Measurements from ENCODE around the gene FAM20C.
"Not testable (repeated sequence)": the region's sequence is repeated elsewhere in the genome, so short reads cannot be mapped to it uniquely, and the experiment has no call there.

FAM20C gene

DNA sequence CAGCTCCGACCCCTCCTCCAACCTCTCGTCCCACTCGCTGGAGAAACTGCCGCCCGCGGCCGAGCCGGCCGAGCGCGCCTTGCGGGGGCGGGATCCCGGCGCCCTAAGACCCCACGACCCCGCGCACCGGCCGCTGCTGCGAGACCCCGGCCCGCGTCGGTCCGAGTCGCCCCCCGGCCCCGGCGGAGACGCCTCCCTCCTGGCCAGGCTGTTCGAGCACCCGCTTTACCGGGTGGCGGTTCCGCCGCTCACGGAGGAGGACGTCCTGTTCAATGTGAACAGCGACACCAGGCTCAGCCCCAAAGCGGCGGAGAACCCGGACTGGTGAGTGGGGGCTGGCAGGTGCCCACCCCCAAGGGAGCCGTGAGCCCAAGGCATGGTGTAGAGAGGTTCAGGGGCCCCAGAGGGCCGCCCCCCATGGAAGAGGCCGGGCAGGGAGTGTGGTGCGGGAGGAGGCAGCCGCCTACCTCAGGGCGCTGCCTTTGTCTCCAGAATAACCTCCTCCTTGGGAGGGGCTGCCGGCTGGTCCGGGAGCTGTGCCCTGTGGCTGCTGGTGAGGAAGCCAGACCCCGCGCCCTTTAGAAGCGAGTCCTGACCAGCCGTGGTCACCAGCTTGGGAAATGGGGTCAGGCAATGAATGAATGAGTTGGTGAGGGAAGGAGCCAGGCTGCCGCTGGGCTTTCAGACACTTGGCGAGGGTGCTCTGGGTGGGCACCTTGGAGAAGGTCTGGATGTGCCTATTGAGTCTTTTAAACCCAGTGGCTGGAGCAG, 1.3 kb downstream of the FAM20C start:
- no peak for DNase-seq

DNA sequence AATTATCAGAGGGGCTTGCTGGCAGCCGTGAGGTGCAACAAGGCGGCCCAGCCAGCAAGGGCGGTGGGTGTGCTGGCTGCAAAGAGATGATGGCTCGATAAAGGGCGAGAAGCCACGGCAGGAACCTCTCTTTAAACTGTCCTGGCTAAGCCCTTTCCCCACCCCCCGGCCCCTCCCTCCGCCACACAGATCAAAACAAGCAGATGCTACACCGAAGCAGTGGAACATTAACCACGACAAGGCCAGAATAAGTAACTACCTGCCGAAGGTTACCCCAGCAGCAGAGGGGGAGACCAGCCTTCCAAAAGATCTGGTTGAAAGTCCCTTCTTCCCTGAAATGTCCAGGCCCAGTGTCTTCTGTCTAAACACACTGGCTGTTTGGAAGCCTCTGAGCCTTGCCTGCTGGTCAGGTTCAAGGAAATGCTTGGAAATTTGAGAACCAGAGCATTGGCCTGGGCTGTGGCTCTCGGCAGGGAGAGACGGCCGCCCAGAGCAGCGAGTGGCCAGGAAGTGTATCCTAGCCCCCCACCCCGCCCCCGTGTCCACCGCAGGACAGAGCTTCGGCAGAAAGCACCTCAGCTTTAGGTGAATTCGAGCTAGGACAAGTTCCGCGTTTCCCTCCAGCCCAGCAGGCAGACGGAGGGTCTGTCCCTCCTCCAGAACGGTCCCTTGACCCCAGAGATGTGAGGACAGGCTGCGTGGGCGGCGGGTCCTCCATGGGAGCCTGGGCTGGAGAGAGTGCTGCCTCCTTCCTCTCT, 2.1 kb downstream of the FAM20C start:
- DNase-seq, result no peak

DNA sequence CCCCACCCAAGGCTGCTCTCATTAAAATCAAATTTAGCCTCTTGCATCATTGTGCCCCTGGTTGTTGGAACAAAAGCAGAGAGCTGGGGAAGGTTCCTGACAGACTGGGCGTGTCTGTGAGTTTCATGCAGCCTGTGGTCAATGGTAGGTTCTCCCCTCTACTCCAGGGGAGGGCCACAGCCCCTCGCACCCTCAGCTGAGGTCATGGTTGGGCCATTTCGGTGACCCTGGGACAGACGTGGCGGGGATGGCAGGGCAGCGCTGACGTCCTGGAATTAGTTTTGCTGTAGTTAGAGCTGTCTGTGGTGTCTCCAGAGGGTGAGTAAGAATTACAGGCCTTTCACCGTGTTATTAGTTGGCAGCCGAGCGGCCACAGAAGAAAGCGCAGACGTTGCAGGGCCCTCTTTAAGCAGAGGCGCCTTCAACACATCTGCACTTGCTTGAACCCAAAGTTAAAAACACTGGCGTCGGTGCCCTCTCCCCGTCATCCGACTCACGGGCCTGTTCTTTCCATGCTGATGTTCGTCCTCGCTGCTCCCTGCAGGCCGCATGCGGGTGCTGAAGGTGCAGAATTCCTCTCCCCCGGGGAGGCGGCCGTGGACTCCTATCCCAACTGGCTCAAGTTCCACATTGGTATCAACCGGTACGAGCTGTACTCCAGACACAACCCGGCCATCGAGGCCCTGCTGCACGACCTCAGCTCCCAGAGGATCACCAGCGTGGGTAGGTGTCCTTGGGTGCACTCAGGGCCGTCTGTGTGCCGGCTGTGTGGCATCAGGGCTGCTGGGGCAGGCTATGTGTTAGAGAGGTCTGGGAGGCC, 2.8 kb downstream of the FAM20C start:
- DNase-seq, result no peak

DNA sequence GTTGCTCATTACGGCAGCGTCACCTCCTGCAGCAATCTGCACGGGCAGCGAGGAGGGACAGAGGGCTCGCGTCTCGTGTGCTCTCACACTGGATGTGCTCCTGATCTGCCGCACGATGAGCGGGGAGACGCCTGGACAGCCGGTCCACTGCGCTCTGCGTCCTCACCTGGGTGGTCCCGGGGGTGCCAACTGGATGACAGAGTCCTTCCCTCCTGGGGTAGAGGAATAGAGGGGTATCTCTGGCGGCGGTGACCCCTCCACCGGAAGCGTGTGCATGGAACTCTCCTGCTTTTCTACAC, 3.4 kb downstream of the FAM20C start:
- no peak for DNase-seq

DNA sequence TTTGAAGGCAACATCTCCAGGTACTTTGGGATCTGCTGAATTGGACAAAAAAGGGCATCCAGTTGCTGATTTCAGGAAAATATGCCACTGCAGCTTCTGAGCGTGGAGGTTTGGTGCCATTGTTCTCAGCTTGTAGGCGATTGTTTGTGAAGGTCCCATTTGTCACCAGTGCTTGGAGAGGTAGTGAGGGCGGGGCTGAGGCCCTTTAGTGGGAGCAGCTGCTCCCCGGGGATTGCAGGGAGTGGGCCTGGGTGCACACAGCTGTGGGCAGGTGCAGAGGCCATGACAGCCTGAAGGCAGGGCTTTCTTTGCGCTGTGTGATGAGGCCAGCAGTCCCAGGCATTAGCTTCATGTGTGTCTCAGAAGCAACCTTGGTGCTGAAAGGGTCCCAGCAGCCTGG, 3.9 kb downstream of the FAM20C start:
- no peak for DNase-seq

DNA sequence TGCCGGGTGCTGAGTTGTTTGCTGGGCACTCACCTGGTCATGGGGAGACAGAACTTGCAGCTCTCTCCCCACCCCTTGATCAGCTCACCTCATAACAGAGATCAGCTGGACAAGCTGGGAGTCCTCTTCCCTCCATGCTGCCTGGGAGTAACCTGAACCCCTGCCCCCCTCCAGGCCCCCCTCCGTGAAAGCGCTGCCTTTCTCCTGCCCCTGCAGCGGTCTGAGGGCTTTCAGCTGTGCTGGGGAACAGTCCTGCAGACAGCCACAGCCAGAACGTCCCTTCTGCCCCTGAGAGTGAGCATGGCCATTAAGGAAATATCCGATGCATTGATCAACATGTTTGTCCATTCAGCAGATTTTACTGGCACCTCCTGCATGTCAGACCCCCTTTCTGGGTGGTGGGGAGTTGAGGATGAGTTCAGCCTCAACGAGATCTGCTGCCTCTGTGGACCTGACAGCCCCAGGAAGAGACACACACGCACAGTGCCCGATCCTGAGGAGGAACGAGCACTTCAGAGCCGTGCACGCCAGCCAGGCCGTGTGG, 4.5 kb downstream of the FAM20C start:
- DNase-seq, result no peak

DNA sequence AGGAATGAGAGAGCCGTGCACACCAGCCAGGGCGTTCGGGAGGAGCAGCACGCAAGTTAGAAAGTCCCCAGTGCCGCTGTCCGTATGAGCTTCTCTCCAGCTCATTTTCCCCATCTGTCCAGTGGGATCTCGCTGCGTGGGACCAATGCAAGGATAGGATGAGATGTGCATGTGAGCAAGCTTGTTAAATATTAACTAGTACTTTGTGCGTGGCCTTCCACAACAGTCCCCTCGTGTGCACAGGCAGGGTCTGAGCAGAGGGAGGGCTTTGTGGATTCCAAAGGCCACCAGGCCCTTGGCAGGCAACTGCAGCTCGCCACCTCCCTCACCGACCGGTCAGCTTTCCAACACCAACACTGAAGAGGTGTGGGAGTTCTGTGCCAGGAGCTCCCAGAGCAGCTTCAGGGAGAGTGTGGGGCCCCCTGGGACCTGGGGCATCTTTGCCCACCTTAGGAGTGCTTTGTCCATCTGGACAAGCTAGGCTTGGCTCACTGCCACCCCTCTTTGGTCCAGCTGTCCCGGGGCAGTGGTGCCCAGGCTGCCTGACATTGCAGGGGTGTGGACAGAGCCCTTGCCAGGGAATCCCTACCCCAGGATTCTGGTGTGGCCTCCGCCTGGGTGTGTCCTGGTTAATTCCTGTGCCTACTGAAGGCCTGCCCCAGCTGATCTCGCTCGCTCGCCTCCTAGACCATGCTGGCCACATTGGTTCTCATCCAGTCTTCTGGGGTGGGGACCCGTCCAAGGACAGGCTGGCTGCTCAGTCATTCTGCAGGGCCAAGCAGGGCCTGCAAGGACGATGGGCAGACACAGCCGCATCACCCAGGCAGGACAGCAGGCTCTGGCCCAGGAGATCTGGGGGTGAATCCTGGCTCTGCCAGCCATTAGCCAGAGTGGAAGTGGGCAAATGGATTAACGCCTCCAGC, 5.3 kb downstream of the FAM20C start:
- DNase-seq, result no peak

DNA sequence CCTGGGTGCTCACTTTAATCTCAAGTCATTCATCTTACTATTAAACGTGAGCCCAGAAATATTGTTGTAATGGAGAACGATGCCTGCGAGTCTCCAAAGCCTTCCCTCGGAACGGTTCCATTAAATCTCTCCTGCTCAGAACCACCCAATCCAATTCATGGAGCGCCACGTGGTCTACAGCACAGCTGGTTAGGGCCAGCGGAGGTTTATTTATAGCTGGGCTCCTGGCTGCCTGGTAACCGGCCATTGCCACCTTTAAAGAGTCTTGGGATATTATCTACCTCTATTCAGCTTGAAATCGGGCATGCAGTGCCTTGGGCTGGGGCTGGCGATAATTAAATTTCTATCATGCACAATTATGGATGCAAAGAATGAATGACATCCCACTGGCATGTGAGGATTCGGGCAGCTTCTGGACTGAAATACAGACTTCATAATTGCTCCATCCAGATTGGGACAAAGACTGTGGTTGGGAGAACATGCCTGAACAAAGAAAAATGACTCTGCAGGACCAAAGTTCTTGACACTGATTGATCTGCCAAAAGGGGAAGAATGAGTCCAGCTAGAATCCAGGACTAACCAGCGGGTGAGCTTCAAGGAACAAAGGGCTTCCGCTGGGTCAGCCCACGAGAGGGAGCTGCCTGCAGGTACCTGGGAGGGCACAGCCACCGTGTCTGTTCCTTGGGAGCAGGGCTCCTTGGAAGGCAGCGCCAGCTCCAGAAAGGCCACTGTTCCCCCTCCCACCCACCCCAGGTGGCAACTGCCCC, 7.3 kb downstream of the FAM20C start:
- no peak for DNase-seq

DNA sequence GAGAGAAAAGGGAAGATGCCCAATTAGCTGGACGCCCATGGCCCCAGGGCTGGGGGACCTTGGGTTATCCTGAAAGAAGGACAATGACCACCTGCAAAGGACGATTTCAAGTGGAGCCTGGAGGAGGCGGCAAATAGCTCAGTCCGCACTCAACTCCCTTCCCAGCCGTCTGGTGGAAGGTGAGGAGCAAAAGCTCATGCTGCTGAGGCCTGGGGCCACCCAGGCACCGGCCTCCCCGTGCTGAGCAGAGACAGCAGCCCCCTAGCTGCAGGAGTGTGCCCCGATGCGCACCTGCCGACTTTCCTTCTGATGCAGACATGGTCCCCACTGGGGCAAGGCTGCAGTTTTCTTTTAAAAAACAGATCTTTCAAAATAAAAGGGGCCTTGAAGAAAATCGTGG, 7.9 kb downstream of the FAM20C start:
- DNase-seq, result no peak

DNA sequence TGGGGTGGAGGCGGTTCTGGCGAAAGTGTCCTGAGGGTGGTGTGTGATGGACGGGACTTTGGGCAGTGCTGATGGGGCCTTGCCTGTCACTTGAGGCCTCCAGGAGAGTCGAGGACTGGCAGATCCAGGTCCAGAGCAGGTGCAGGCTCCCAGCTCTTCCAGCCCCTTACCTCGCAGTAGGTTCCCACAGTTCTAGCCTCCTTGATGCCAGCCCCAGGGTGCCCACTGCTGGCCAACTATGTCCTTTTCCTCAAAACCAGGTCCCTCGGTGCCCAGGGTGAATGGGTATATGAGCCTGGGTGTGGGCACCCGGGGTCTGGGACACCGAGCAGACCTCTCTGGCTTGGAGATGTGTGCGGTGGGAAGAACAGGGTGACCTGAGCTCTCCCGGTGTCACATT, 8.3 kb downstream of the FAM20C start:
- no peak for DNase-seq

DNA sequence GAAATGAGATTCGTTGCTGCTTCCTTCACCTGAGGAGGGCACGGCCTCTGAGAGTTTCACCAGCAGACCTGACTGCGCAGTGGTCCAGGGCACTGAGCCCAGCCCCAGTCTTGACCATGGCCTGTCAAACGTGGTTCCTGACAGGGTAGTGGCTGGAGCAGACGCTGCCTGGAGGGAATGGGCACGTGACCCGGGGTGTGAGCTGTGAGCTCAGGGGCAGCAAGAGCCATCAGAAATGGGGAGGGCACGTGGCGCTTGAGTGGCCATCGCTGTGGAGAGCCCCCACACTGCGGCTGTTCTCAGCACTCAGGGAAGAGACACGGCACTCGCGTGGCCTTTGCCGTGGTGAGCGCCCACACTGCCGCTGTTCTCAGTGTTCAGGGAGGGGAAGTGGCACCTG, 12.0 kb downstream of the FAM20C start:
- DNase-seq, result no peak

DNA sequence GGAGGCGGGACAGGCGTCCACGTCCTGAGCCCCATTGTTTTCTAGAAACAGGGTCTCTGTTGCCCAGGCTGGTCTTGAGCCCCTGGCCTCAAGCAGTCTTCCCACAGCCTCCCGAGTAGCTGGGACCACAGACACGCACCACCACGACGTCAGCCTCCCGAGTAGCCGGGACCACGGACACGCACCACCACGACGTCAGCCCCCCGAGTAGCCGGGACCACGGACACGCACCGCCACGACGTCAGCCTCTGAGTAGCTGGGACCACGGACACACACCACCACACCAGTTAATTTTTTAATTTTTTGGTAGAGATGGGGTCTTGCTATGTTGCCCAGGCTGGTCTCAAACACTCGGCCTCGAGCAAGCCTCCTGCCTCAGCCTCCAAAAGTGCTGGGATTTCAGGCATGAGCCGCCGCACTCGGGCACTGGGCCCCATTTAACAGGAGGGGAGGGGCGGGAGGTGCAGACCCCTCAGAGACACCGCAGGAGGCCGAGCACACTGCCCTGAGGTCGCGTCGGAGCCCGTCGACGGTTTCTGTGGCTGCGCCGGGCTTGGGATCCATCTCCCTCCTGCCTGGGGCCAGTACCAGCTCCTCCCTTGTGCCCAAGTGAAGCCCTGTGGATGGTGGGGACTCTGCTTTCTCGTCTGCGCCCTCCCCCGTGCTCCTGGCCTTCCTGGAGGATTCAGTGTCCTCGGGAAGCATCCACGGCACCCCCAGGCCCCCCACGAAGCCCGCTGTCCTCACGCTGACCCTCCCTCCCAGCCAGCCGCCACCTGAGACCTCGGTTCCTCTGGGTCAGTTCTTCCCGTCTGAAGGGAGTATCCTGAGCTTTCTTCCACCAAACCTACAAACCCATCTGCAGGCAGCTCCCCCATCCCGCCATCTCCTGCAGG, 13.0 kb downstream of the FAM20C start:
- DNase-seq, result no peak

DNA sequence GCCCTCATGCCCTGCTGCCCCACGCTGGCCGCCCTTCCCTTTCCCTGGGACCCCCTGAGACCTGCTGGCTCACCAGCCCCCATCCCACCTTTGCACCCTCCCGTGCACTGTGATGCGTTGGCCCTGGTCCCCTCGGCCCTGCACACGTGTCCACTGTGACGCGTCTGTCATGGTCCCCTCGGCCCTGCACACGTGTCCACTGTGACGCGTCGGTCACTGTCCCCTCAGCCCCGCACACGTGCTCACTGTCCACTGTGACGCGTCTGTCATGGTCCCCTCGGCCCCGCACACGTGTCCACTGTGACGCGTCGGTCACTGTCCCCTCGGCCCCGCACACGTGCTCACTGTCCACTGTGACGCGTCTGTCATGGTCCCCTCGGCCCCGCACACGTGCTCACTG, 14.0 kb downstream of the FAM20C start:
- DNase-seq, result not testable (repeated sequence)

DNA sequence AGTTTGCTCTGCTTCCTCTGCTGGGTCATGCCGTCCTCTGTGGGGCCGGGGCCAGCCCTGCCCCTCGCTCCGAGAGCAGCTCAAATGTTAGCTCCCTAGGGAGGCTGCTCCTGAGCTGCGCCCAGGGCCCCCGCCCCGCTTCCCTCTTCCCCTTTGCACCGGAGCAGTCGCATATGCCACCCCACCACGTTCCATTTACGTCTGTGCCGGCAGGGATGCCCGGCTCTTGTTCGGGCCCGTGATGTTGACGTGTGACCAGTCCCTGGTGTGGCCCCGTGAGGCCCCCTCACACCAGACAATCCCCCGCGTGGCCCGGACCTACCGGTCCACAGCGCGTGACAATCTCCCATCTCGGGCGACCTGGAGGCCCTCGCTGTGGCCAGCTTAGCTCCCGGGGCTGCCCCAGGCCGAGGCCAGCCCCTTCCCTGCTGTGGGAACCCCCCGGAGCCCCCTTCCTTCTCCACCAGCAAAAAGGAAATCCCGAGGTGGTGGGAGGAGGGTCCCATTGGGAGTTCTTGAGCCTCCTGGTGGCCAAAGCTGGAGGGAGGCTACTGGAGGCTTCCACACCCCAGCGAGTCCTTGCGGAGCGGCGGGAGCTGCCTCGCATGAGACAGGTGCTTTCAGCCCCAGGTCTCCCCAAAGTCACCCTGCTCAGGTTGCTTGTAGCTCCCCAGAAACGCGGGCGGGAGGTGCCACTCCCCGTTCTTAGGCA, 15.2 kb downstream of the FAM20C start:
- no peak for DNase-seq

DNA sequence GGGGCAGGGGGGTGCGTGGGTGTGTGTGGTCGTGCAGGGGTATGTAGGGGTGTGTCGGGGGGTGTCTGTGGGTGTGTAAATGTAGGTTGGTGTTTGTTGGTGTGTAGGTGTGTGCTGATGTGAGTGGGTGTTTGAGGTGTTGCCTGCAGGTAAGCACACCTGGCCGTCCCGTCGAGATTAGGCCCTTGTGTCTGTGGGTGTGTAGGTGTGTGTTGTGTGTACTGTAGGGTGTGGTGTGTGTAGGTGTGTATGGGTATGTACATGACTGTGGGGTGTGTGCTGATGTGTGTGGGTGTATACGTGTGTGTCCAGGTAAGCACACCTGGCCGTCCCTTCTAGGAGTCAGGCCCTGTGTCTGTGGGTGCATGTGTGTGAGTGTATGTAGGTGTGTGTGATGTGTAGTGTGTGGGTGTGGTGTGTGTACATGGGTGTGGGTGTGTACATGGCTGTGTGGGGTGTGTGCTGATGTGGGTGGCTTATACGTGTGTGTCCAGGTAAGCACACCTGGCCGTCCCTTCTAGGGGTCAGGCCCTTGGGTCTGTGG, 15.8 kb downstream of the FAM20C start:
- DNase-seq, result no peak

DNA sequence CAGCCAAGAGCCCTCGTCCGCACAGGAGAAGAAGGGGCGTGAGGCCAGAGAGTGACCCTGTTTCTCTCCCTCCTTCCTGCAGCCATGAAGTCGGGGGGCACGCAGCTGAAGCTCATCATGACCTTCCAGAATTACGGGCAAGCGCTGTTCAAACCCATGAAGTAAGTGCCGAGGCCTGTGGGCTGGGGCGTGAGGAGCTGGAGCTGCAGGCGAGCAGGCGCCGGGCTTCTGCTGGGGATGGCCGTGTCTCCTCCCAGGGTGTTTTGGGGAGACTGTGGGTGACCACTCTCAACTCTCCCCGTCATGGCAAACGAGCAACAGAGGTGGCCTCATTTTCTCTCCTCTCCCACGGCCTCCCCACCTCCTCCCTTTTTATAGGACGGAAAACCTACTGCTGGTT, 16.4 kb downstream of the FAM20C start:
- DNase-seq, result no peak

DNA sequence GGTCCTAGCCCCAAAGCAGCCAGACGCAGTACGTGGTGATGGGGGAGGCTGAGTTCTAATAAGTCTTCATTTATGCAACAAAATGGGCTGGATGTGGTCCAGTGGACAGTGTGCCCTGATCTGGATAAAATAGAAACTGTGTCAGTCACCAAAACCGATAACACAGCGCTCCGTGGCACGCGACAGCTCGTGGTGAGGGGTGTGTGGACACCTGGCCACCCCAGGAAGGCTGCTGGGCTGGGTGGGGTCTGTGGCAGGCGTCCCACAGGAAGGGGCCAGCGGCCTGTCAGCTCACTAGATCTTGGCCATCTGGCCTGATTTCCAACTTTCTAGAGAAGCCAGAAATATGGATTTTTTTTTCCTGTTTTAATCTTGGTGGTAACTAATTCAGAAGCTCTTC, 17.0 kb downstream of the FAM20C start:
- DNase-seq, result no peak

DNA sequence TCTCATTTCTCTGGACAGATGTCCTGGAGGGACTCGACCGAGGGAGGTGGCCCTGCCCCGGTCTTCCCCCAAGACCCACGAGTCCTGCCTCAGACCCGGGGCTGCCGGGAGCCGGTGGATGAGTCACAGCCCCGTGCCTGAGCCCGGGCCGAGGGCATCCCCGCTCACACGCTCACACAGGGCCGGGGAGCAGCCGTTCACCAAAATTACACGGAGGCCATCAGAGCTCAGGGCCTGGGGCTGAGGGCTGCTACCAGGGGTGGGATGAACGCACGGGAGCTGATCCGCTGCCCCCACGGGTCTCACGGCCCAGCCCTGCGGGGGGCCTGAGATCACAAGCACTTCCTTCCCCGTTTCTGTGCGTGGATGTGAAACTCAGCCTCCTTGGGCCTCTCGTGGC, 17.5 kb downstream of the FAM20C start:
- no peak for DNase-seq

DNA sequence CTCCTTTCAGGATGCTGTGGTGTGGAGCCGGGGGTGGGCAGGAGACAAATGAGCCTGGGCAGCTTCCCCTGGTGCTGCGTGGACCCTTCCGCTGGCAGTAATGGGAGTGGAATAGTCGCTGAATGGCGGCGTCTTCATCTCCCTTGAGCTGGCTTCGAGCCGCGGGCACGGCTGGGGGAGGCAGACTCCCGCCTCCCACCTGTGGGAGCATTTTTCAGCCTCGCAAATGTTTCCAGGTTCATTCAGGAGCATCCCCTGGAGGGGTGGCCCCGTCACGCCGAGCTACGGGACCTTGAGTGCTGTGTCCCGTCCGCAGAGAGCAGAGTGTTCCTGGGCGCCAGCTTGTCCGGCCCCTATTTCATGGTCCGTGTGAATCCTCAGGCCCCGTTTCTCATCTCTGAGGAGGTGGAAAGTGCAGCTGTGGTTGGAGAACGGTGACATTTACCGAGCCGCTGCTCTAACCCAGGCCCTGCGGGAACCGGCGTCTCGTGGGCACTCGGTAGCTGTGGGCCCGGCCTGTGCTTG, 18.1 kb downstream of the FAM20C start:
- DNase-seq, result no peak

All from stimulated activated CD4-positive, alpha-beta T cell treated with anti-CD3 and anti-CD28 coated beads, Interleukin-4, amount 100 ng/mL, for 4 hours (primary cell).